GM12875 (cell line): Measurements from ENCODE around the gene DNAJB8.

Experiments
- H3K4me3 ChIP-seq: one replicate; pipeline ENCODE4 v1.5.1; 2011; ENCODE audit warnings: low read depth, low read length, control low read depth
- CTCF ChIP-seq: IDR thresholded peaks from 2 replicates; pipeline ENCODE4 v1.5.1; 2011; ENCODE audit warnings: low read depth, mild to moderate bottlenecking, control low read depth, inconsistent platforms, low read length, moderate library complexity, borderline replicate concordance; ENCODE audit not compliant: insufficient read depth

Gene DNAJB8

DNA sequence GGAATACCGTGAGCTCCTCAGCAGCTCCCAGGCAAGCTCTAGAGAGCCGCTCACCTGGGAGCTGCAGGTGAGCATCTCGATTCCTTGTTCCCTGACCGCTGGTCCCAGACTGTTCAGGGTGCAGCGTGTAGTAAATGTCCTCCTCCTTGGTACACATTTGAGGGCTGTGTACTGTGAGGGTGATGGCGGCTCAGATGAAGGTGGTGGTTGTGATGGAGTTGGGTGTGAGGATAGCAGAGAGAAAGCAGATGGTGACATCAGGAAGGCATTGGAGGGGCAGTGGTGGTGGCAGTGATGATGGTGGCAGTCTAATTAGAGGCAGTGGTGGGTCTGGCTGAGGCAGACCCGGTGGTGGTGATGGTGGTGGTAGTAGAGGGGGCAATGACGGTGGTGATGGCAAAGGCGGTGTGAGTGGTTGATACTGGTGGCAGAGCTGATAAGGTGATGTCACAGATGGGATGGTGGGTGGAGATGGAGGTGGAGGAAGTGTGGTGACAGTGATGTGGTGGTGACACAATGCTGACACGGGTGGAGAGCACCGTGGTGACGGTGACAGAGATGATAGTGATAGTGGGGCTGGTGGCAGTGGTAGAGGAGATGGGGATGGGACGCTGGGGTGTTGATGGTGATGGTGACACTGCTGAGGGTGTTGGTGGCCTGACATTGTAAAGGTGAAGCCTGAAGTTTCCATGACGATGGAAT is at the start of gene DNAJB8:
Gene DNAJB8, minus strand, starts transcription at position 51 of the 702 bp plus-strand sequence. CDS start 3,645 bp downstream, outside the sequence.
- TF ChIP-seq CTCF, result no peak
- H3K4me3 ChIP-seq, result no peak within 1 kb of the TSS

DNA sequence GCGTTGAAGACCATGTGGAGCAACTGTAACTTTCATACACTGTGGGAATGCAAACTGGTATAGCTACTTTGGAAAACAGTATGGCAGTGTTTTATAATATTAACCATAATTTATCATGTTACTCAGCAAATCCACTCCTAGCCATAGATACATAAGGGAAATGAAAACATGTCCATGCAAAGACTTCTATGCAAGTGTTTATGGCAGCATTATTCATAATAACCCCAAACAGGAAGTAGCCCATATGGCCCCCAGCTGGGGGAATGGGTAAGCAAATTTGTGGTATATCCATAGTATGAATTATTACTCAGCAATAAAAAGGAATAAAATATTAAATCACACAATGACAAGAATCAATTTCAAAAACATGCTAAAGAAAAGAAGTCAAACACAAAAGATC is 49.3 kb upstream of the DNAJB8 start:
- no peak overlapping the region for H3K4me3 ChIP-seq
- TF ChIP-seq CTCF, result no peak

DNA sequence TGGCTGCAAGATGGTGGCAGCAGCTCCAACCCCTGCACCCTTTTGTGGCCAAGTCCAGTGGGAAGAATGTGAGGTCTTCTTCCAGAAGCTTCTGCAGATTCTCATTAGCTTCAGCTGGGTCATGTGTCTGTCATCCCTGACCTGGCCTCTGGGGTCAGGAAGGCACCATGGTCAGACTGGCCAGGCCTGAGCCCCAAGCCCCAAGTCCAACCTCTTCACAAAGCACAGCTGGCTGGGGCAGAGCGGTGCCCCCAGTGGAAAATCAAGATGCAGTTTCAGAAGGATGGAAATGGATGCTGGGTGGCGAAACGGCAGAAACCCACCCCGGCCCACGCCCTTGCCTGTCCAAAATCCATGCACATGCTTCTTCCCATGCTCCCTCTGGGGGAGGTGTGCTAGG is 42.2 kb upstream of the DNAJB8 start:
- no peak for TF ChIP-seq CTCF
- H3K4me3 ChIP-seq, result no peak overlapping the region

GRCh38 chr3:128506754-128507153 is 40.1 kb upstream of the DNAJB8 start:
- no peak for TF ChIP-seq CTCF
- no peak overlapping the region for H3K4me3 ChIP-seq

GRCh38 chr3:128505771-128506170 is 39.1 kb upstream of the DNAJB8 start:
- H3K4me3 ChIP-seq, result no peak overlapping the region
- no peak for TF ChIP-seq CTCF

DNA sequence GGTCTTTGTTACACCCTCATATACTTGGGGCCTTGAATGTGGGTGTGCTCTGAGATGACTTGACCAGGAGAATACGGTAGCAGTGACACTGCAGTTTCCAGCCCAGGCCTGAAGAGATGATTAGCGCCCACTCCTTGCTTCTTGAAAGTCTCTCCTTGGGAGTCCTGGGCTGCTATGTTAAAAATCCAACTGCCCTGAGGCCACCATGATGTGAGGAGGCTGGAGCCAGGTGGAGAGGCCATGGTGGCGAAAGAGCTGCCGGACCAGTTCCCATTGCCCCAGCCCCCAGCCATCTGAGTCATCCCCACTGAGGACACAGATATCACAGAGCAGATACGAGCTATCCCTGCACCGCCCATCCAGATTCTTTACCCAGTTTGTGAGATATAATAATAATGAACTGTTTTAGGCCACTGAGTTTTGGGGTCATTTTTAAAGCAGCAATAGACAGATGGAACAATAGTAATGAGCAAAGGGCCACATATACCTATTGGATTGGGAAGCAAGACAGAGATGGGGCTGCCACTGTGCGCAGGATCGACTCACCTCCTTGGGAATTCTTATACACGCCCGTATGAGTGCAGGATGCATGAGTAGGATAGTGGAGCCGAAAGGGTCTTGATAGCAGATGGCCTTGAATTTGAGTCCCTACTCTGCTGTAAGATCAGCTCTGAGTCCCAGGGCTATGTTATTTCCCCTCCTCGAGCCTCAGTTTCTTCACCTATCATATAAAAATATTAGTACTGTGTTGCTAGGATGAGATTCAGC is 38.5 kb upstream of the DNAJB8 start:
- no peak overlapping the region for H3K4me3 ChIP-seq
- no peak for TF ChIP-seq CTCF

DNA sequence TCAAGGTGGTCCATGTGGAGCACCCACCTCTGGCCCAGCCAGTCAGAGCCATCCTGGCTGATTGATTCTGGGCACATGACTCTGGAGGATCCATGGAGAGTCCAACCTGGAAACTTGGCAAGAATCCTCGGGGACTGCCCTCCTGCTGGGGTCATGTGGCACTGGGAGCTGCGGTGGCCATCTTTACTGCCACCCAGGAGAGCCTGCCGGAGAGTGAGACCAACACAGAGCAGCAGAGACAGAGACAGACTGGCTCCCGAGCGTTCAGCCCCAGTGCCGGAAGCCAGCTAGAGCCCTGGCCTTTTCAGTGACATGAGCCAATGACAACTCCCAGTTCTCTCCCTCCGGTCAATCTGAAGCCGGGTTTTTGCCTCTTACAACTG is 37.8 kb upstream of the DNAJB8 start:
- H3K4me3 ChIP-seq, result no peak overlapping the region
- no peak for TF ChIP-seq CTCF
